A549 (cell line): Measurements from ENCODE around the gene GALC.

Source experiments
- CEBPB ChIP-seq, 2 experiments: fragments of >200 bp in 1 of 2; sonication (Bioruptor Twin) in 1 of 2; formaldehyde crosslinking in 1 of 2; IDR thresholded peaks; 2 replicates each; pipeline ENCODE4 v1.6.1; 2012 to 2016
- HDAC2 ChIP-seq: fragments of 200-600 bp; sonication (generic); IDR thresholded peaks from 2 replicates; pipeline ENCODE4 v1.6.1; 2016
- JUNB ChIP-seq: fragments of >200 bp; sonication (Bioruptor Twin); formaldehyde crosslinking; IDR thresholded peaks from 2 replicates; pipeline ENCODE4 v1.6.1; 2016
- PHF8 ChIP-seq: fragments of 200-600 bp; sonication (generic); IDR thresholded peaks from 2 replicates; pipeline ENCODE4 v1.6.1; 2016; ENCODE audit warnings: low read depth, mild to moderate bottlenecking, antibody characterized with exemption, moderate library complexity, borderline replicate concordance
- ZFP36 ChIP-seq: fragments of 450-650 bp; IDR thresholded peaks from 2 replicates; pipeline ENCODE4 v1.6.1; 2014; ENCODE audit warnings: borderline replicate concordance; ENCODE audit not compliant: partially characterized antibody
- TF ChIP-seq, protein P1 (sequence below): fragments of >200 bp; sonication (Bioruptor Twin); formaldehyde crosslinking; IDR thresholded peaks from 3 replicates; pipeline ENCODE4 v1.5.1; 2016

- TF ChIP-seq, protein P1, sequence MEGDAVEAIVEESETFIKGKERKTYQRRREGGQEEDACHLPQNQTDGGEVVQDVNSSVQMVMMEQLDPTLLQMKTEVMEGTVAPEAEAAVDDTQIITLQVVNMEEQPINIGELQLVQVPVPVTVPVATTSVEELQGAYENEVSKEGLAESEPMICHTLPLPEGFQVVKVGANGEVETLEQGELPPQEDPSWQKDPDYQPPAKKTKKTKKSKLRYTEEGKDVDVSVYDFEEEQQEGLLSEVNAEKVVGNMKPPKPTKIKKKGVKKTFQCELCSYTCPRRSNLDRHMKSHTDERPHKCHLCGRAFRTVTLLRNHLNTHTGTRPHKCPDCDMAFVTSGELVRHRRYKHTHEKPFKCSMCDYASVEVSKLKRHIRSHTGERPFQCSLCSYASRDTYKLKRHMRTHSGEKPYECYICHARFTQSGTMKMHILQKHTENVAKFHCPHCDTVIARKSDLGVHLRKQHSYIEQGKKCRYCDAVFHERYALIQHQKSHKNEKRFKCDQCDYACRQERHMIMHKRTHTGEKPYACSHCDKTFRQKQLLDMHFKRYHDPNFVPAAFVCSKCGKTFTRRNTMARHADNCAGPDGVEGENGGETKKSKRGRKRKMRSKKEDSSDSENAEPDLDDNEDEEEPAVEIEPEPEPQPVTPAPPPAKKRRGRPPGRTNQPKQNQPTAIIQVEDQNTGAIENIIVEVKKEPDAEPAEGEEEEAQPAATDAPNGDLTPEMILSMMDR: no peak
- TF ChIP-seq PHF8 (no peak), JUNB (no peak), ZFP36 (no peak), HDAC2 (no peak), CEBPB (IDR thresholded peaks at IDR 0.05) (no peak)
These were observed 31.7 kb downstream of the GALC start for GRCh38 chr14:87961246-87961645.
